GM12878 (cell line): ENCODE results near the gene AIFM3. TPM values are rescaled to one million over a fixed set of nuclear protein-coding genes. Genes with fewer than 3 reads are reported as not detected.

Experiments used
- ATAC-seq: fragments of 200-7000 bp; cut with Tn5 transposase; 3 replicates; pipeline ENCODE4 v1.9.1; 2020; ENCODE audit warnings: mild to moderate bottlenecking, moderate library complexity
- BruUV-seq: library from RNA; stranded (reverse); fragments of 400-500 nt; replicated peaks from 2 replicates; lab custom pipeline; 2021; lab: Mats Ljungman, UMichigan
- CTCF ChIA-PET: fragments of 300-600 bp; sonication (Branson Sonifier 250); formaldehyde crosslinking; extraction: SDS; loops from one replicate; lab custom pipeline; 2021; ENCODE audit warnings: inconsistent platforms; lab: Yijun Ruan, JAX
- POLR2A ChIA-PET: fragments of 350-600 bp; formaldehyde crosslinking; extraction: SDS; loops from one replicate; lab custom pipeline; 2021; ENCODE audit warnings: inconsistent platforms; lab: Charles Lee
- RAD21 ChIA-PET: fragments of 300-600 bp; sonication (Branson Sonifier 250); formaldehyde crosslinking; loops from one replicate; lab custom pipeline; 2023; ENCODE audit warnings: antibody characterized with exemption; ENCODE audit not compliant: unreplicated experiment; lab: Charles Lee
- SMC1A ChIA-PET: fragments of 300-600 bp; sonication (Branson Sonifier 250); formaldehyde crosslinking; loops from one replicate; lab custom pipeline; 2023; ENCODE audit not compliant: unreplicated experiment, uncharacterized antibody; lab: Charles Lee
- DNase-seq: peaks from one replicate; pipeline ENCODE4 v3.0.0-alpha.2; 2011; ENCODE audit warnings: low read depth, low spot score
- FAIRE-seq: peaks from 3 replicates; lab custom pipeline; 2011; peaks lifted over from hg19 to GRCh38; lab: Jason Lieb, UNC
- H2AFZ ChIP-seq: 2 replicates; pipeline ENCODE4 v1.6.0; 2011; ENCODE audit warnings: low read depth, low read length, control low read depth; ENCODE audit not compliant: control insufficient read depth
- H3K27ac ChIP-seq: 2 replicates; pipeline ENCODE4 v1.5.1; 2011; ENCODE audit warnings: control low read depth; ENCODE audit not compliant: control insufficient read depth, insufficient read depth
- H3K27me3 ChIP-seq, 2 experiments: replicated peaks in 1 of 2; 2 replicates each; pipeline versions ENCODE4 v1.6.0 to v1.6.1; 2011; ENCODE audit warnings: low read length in 1 of 2; ENCODE audit not compliant: control insufficient read depth in 2 of 2, insufficient read depth in 2 of 2
- H3K36me3 ChIP-seq, 2 experiments: 2 replicates each; pipeline ENCODE4 v1.5.1; 2011; ENCODE audit warnings: low read length in 1 of 2; ENCODE audit not compliant: control insufficient read depth in 2 of 2, insufficient read depth in 2 of 2
- H3K4me1 ChIP-seq: 2 replicates; pipeline ENCODE4 v1.6.1; 2011; ENCODE audit warnings: mild to moderate bottlenecking, low read length, moderate library complexity, mixed read lengths; ENCODE audit not compliant: control insufficient read depth, insufficient read depth
- H3K4me2 ChIP-seq: 2 replicates; pipeline ENCODE4 v1.6.0; 2011; ENCODE audit warnings: control low read depth; ENCODE audit not compliant: control insufficient read depth, insufficient read depth
- H3K4me3 ChIP-seq: fragments of 200-600 bp; sonication (generic); 2 replicates; pipeline ENCODE4 v1.5.1; 2016
- H3K79me2 ChIP-seq: 2 replicates; pipeline ENCODE4 v1.6.0; 2011; ENCODE audit warnings: low read length; ENCODE audit not compliant: control insufficient read depth, insufficient read depth
- H3K9ac ChIP-seq: 2 replicates; pipeline ENCODE4 v1.8.0; 2011; ENCODE audit warnings: low read length, control low read depth, mixed read lengths; ENCODE audit not compliant: control insufficient read depth, insufficient read depth
- H3K9me3 ChIP-seq: replicated peaks from 3 replicates; pipeline ENCODE4 v1.5.1; 2011; ENCODE audit warnings: mild to moderate bottlenecking, low read length; ENCODE audit not compliant: control insufficient read depth, insufficient read depth
- H4K20me1 ChIP-seq: 2 replicates; pipeline ENCODE4 v1.6.0; 2011; ENCODE audit not compliant: control insufficient read depth, insufficient read depth
- BMI1 ChIP-seq: fragments of 450-650 bp; IDR thresholded peaks from 2 replicates; pipeline ENCODE4 v1.6.1; 2016; ENCODE audit warnings: mild to moderate bottlenecking, moderate library complexity, borderline replicate concordance
- BRCA1 ChIP-seq: IDR thresholded peaks from 2 replicates; pipeline ENCODE4 v1.6.1; 2011; ENCODE audit warnings: low read depth, low read length, improper control_type of control experiment
- CBFB ChIP-seq: IDR thresholded peaks from 2 replicates; pipeline ENCODE4 v1.6.1; 2016; ENCODE audit warnings: antibody characterized with exemption, low read depth
- CBX3 ChIP-seq: fragments of 200-600 bp; sonication (generic); IDR thresholded peaks from 2 replicates; pipeline ENCODE4 v1.6.1; 2016; ENCODE audit warnings: low read depth, borderline replicate concordance
- DPF2 ChIP-seq: fragments of 450-650 bp; IDR thresholded peaks from 2 replicates; pipeline ENCODE4 v1.6.1; 2017; ENCODE audit warnings: mild to moderate bottlenecking
- GABPA ChIP-seq: IDR thresholded peaks from 2 replicates; pipeline ENCODE4 v1.6.1; 2014; ENCODE audit warnings: antibody characterized with exemption, low read depth, mild to moderate bottlenecking, inconsistent platforms
- GATAD2B ChIP-seq: fragments of 450-650 bp; conservative IDR thresholded peaks from 2 replicates; pipeline ENCODE4 v1.6.1; 2017; ENCODE audit warnings: low read depth, mild to moderate bottlenecking, moderate library complexity
- JUNB ChIP-seq: IDR thresholded peaks from 2 replicates; pipeline ENCODE4 v1.6.1; 2016; ENCODE audit warnings: antibody characterized with exemption, mild to moderate bottlenecking
- JUND ChIP-seq: IDR thresholded peaks from 2 replicates; pipeline ENCODE4 v1.6.1; 2012; ENCODE audit warnings: low read depth, mild to moderate bottlenecking, low read length, improper control_type of control experiment, moderate library complexity
- NR2C2 ChIP-seq: IDR thresholded peaks from 2 replicates; pipeline ENCODE4 v1.6.1; 2011; ENCODE audit warnings: borderline replicate concordance, low read depth; ENCODE audit not compliant: control insufficient read depth, insufficient read length
- PKNOX1 ChIP-seq: fragments of 450-650 bp; IDR thresholded peaks from 2 replicates; pipeline ENCODE4 v1.6.1; 2016; ENCODE audit warnings: mild to moderate bottlenecking
- SMARCA5 ChIP-seq: fragments of 450-650 bp; IDR thresholded peaks from 2 replicates; pipeline ENCODE4 v1.6.1; 2017; ENCODE audit warnings: mild to moderate bottlenecking
- SP1 ChIP-seq: IDR thresholded peaks from one replicate; pipeline ENCODE4 v1.6.1; 2011; ENCODE audit warnings: low read depth, low read length
- STAT1 ChIP-seq: fragments of 450-650 bp; conservative IDR thresholded peaks from 2 replicates; pipeline ENCODE4 v1.6.1; 2014; ENCODE audit warnings: antibody characterized with exemption, mild to moderate bottlenecking
- WRNIP1 ChIP-seq: IDR thresholded peaks from 2 replicates; pipeline ENCODE4 v1.6.1; 2011; ENCODE audit warnings: low read depth, low read length, improper control_type of control experiment, borderline replicate concordance
- WGBS: methylation state at CpG from one replicate; pipeline ENCODE4 v1.1.6; 2016; ENCODE audit warnings: low lambda C conversion rate; ENCODE audit not compliant: insufficient replicate concordance, insufficient coverage; ENCODE audit errors: missing lambda C conversion rate; 5-methylcytosine and 5-hydroxymethylcytosine counted together
- in situ Hi-C: fragments of 300-500 bp; cut with MboI; formaldehyde crosslinking; loops from 9 replicates; pipeline ENCODE4 v1.14.3; 2018; ENCODE audit warnings: mixed read lengths
- intact Hi-C: fragments of 100-400 bp; cut with micrococcal nuclease; formaldehyde crosslinking; loops from one replicate; pipeline ENCODE4 v1.14.2; 2022; ENCODE audit not compliant: unreplicated experiment
- polyA plus RNA-seq, 11 experiments: library from polyadenylated mRNA; depleted of rRNA in 4 of 11; unstranded in 6 of 11; stranded (reverse) in 5 of 11; fragments of >200 nt; fragmentation: Nextera tagmentation in 4 of 11; fragmentation: Illumina TruSeq in 1 of 11; extraction: Ambion mirVana in 4 of 11; extraction: Trizol in 1 of 11; gene quantifications; 1 replicate in 1 of 11; 2 replicates in 10 of 11; pipeline versions ENCODE4 v1.2.1 to v1.2.3, GENCODE V29; 2011 to 2016; ENCODE audit warnings: inconsistent platforms in 2 of 11, missing spikeins in 2 of 11, low read depth in 1 of 11
- total RNA-seq, 4 experiments: library from RNA; depleted of rRNA in 3 of 4; stranded (reverse); fragments of >200 nt in 3 of 4; fragmentation: Illumina TruSeq in 1 of 4; extraction: Trizol in 1 of 4; gene quantifications; 2 replicates each; pipeline versions ENCODE4 v1.2.1 to v1.2.3, GENCODE V29; 2013 to 2021
- TF ChIP-seq, protein P1 (sequence below): IDR thresholded peaks from 2 replicates; pipeline ENCODE4 v1.6.1; 2011; ENCODE audit warnings: low read depth, low read length, improper control_type of control experiment, borderline replicate concordance
- TF ChIP-seq, protein P2 (sequence below): fragments of 450-650 bp; IDR thresholded peaks from 2 replicates; pipeline ENCODE4 v1.6.1; 2017; ENCODE audit warnings: mild to moderate bottlenecking, moderate library complexity

The AIFM3 gene
- total and polyA plus RNA-seq, 10 of the 15 experiments (the other 5 are each of a cell fraction or from before 2014, with no cell fraction given): 0.06 to 0.34 (median 0.21) TPM; not detected in 6

- FAIRE-seq (no peak), DNase-seq (no peak), ATAC-seq (no peak)
- H3K4me2 ChIP-seq: no peak overlapping the region
- POLR2A ChIA-PET: interaction anchor here (0.6 to 0.7 kb wide), 2 partner anchors 28 to 331 kb away, joined by 3 to 4 read pairs; no protein-coding TSS in a partner anchor
- 92% methylated on average over 13 of the region's 14 CpGs for WGBS
- H4K20me1 ChIP-seq: no peaks in the 10 kb centered on the region
- H3K79me2 ChIP-seq: peaks cover 7% of the 10 kb centered on the region
- H3K9me3 ChIP-seq: no peaks in the 10 kb centered on the region
- CTCF ChIA-PET: no interaction called here
- peaks cover 0 to 2% of the 10 kb centered on the region in 2 experiments; a peak in 1 of 4 replicates for H3K36me3 ChIP-seq
- H2AFZ ChIP-seq: no peak overlapping the region
- H3K27me3 ChIP-seq: no peaks in the 10 kb centered on the region
- BruUV-seq: no TSS peak
- H3K9ac ChIP-seq: no peak overlapping the region
- SMC1A ChIA-PET: no interaction called here
- H3K4me3 ChIP-seq: no peak overlapping the region
- in situ Hi-C loops: no loop called here
- H3K27ac ChIP-seq: no peak overlapping the region
- H3K4me1 ChIP-seq: peaks cover 6% of the 10 kb centered on the region; the same call in 1 of the 2 replicates
- RAD21 ChIA-PET: no interaction called here
- intact Hi-C loops: no loop called here
- no peak for TF ChIP-seq CBX3
- TF ChIP-seq, protein P1, sequence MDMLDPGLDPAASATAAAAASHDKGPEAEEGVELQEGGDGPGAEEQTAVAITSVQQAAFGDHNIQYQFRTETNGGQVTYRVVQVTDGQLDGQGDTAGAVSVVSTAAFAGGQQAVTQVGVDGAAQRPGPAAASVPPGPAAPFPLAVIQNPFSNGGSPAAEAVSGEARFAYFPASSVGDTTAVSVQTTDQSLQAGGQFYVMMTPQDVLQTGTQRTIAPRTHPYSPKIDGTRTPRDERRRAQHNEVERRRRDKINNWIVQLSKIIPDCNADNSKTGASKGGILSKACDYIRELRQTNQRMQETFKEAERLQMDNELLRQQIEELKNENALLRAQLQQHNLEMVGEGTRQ: no peak
- TF ChIP-seq JUNB: no peak
- TF ChIP-seq, protein P2, sequence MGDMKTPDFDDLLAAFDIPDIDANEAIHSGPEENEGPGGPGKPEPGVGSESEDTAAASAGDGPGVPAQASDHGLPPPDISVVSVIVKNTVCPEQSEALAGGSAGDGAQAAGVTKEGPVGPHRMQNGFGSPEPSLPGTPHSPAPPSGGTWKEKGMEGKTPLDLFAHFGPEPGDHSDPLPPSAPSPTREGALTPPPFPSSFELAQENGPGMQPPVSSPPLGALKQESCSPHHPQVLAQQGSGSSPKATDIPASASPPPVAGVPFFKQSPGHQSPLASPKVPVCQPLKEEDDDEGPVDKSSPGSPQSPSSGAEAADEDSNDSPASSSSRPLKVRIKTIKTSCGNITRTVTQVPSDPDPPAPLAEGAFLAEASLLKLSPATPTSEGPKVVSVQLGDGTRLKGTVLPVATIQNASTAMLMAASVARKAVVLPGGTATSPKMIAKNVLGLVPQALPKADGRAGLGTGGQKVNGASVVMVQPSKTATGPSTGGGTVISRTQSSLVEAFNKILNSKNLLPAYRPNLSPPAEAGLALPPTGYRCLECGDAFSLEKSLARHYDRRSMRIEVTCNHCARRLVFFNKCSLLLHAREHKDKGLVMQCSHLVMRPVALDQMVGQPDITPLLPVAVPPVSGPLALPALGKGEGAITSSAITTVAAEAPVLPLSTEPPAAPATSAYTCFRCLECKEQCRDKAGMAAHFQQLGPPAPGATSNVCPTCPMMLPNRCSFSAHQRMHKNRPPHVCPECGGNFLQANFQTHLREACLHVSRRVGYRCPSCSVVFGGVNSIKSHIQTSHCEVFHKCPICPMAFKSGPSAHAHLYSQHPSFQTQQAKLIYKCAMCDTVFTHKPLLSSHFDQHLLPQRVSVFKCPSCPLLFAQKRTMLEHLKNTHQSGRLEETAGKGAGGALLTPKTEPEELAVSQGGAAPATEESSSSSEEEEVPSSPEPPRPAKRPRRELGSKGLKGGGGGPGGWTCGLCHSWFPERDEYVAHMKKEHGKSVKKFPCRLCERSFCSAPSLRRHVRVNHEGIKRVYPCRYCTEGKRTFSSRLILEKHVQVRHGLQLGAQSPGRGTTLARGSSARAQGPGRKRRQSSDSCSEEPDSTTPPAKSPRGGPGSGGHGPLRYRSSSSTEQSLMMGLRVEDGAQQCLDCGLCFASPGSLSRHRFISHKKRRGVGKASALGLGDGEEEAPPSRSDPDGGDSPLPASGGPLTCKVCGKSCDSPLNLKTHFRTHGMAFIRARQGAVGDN: no peak
- TF ChIP-seq WRNIP1: no peak
- no peak for TF ChIP-seq GATAD2B
- TF ChIP-seq STAT1: no peak
- no peak for TF ChIP-seq DPF2
- TF ChIP-seq SP1: no peak
- TF ChIP-seq NR2C2: no peak
- TF ChIP-seq BMI1: no peak
- TF ChIP-seq PKNOX1: no peak
- TF ChIP-seq GABPA: no peak
- TF ChIP-seq JUND: no peak
- TF ChIP-seq BRCA1: no peak
- no peak for TF ChIP-seq SMARCA5
- TF ChIP-seq CBFB: no peak
- TF ChIP-seq, all 136 proteins: peak for 0
Observed at GRCh38 chr22:20987375-20987774, 20.3 kb downstream of the AIFM3 start.
